WTC11 (cell line): ENCODE results near the gene PTPRN2. TPM values are rescaled to one million over a fixed set of nuclear protein-coding genes. Genes with fewer than 3 reads are reported as not detected.

ENCODE experiments used
- ATAC-seq: fragments of 200-7000 bp; cut with Tn5 transposase; 2 replicates; pipeline ENCODE4 v1.10.0; 2021; ENCODE audit warnings: mild to moderate bottlenecking, moderate library complexity
- CTCF ChIA-PET: fragments of 300-600 bp; sonication (Branson Sonifier 250); formaldehyde crosslinking; loops from one replicate; lab custom pipeline; 2021; ENCODE audit warnings: antibody characterized with exemption; lab: Charles Lee
- POLR2A ChIA-PET: fragments of 350-600 bp; sonication (Branson Sonifier 250); formaldehyde crosslinking; loops from one replicate; lab custom pipeline; 2021; ENCODE audit warnings: antibody characterized with exemption; lab: Charles Lee
- DNase-seq: peaks from one replicate; pipeline ENCODE4 v3.0.0; 2021; ENCODE audit warnings: low spot score
- H3K27ac Mint-ChIP-seq: 2 replicates; pipeline ENCODE4 v1.8.0; 2021; ENCODE audit warnings: mixed read lengths
- H3K27me3 Mint-ChIP-seq: 2 replicates; pipeline ENCODE4 v1.8.0; 2021; ENCODE audit warnings: low read depth, mild to moderate bottlenecking, moderate library complexity, mixed read lengths
- H3K36me3 Mint-ChIP-seq: 2 replicates; pipeline ENCODE4 v1.8.0; 2021; ENCODE audit warnings: mixed read lengths
- H3K4me1 Mint-ChIP-seq: 2 replicates; pipeline ENCODE4 v1.8.0; 2022; ENCODE audit warnings: mixed read lengths
- H3K4me3 Mint-ChIP-seq: 2 replicates; pipeline ENCODE4 v1.8.0; 2021; ENCODE audit warnings: mild to moderate bottlenecking, moderate library complexity, mixed read lengths
- H3K9me3 Mint-ChIP-seq: 2 replicates; pipeline ENCODE4 v1.8.0; 2021; ENCODE audit warnings: mixed read lengths
- AFF4 ChIP-seq: sonication (generic); formaldehyde crosslinking; IDR thresholded peaks from 2 replicates; pipeline ENCODE4 v1.8.1; 2023; ENCODE audit warnings: mild to moderate bottlenecking, missing genetic modification reagents, borderline replicate concordance
- AR ChIP-seq: fragments of 250-450 bp; sonication (Bioruptor Pico); IDR thresholded peaks from 2 replicates; pipeline ENCODE4 v1.9.0; 2021; ENCODE audit warnings: mild to moderate bottlenecking
- ATF1 ChIP-seq: sonication (generic); formaldehyde crosslinking; IDR thresholded peaks from 2 replicates; pipeline ENCODE4 v1.8.1; 2023; ENCODE audit warnings: mild to moderate bottlenecking, moderate library complexity, missing genetic modification reagents
- ATF2 ChIP-seq: sonication (generic); formaldehyde crosslinking; IDR thresholded peaks from 2 replicates; pipeline ENCODE4 v1.8.1; 2022; ENCODE audit warnings: low read depth, missing genetic modification reagents, borderline replicate concordance
- EMX1 ChIP-seq: fragments of 250-450 bp; sonication (Bioruptor Pico); IDR thresholded peaks from 2 replicates; pipeline ENCODE4 v1.8.0; 2021; ENCODE audit warnings: mild to moderate bottlenecking
- FOXJ3 ChIP-seq: sonication (generic); formaldehyde crosslinking; IDR thresholded peaks from 2 replicates; pipeline ENCODE4 v1.9.0; 2021; ENCODE audit warnings: missing genetic modification reagents, mild to moderate bottlenecking, borderline replicate concordance
- MLX ChIP-seq: sonication (generic); formaldehyde crosslinking; IDR thresholded peaks from 2 replicates; pipeline ENCODE4 v1.8.1; 2023; ENCODE audit warnings: mild to moderate bottlenecking, missing genetic modification reagents, moderate library complexity
- NFYB ChIP-seq: sonication (generic); formaldehyde crosslinking; conservative IDR thresholded peaks from 2 replicates; pipeline ENCODE4 v1.8.0; 2022; ENCODE audit warnings: low read depth, missing genetic modification reagents
- NR3C1 ChIP-seq: sonication (generic); formaldehyde crosslinking; conservative IDR thresholded peaks from 2 replicates; pipeline ENCODE4 v1.8.1; 2023; ENCODE audit warnings: low read depth, mild to moderate bottlenecking, missing genetic modification reagents
- PRRX2 ChIP-seq: fragments of 250-450 bp; sonication (Bioruptor Pico); IDR thresholded peaks from 2 replicates; pipeline ENCODE4 v1.8.0; 2021; ENCODE audit warnings: mild to moderate bottlenecking
- SP1 ChIP-seq: sonication (generic); formaldehyde crosslinking; conservative IDR thresholded peaks from 2 replicates; pipeline ENCODE4 v1.8.1; 2022; ENCODE audit warnings: missing genetic modification reagents
- ZBTB21 ChIP-seq: sonication (generic); formaldehyde crosslinking; IDR thresholded peaks from 2 replicates; pipeline ENCODE4 v1.8.1; 2023; ENCODE audit warnings: mild to moderate bottlenecking, missing genetic modification reagents, borderline replicate concordance
- ZNF121 ChIP-seq: sonication (generic); formaldehyde crosslinking; IDR thresholded peaks from 2 replicates; pipeline ENCODE4 v1.8.0; 2023; ENCODE audit warnings: missing genetic modification reagents
- ZNF219 ChIP-seq: sonication (generic); formaldehyde crosslinking; IDR thresholded peaks from 2 replicates; pipeline ENCODE4 v1.8.0; 2023; ENCODE audit warnings: missing genetic modification reagents, mild to moderate bottlenecking, borderline replicate concordance
- ZNF416 ChIP-seq: fragments of 250-450 bp; sonication (Bioruptor Pico); IDR thresholded peaks from 2 replicates; pipeline ENCODE4 v1.9.0; 2021; ENCODE audit warnings: mild to moderate bottlenecking, inconsistent platforms
- ZSCAN18 ChIP-seq: fragments of 250-450 bp; sonication (Bioruptor Pico); IDR thresholded peaks from 2 replicates; pipeline ENCODE4 v2.1.2; 2022; ENCODE audit warnings: mild to moderate bottlenecking, moderate library complexity
- total RNA-seq: library from RNA; stranded (reverse); gene quantifications from 3 replicates; pipeline ENCODE4 v1.2.3, GENCODE V29; 2021
- TF ChIP-seq, protein P1 (sequence below): sonication (generic); formaldehyde crosslinking; IDR thresholded peaks from 2 replicates; pipeline ENCODE4 v1.8.1; 2022; ENCODE audit warnings: mild to moderate bottlenecking, missing genetic modification reagents, moderate library complexity, borderline replicate concordance
- TF ChIP-seq, protein P2 (sequence below): sonication (generic); formaldehyde crosslinking; IDR thresholded peaks from 2 replicates; pipeline ENCODE4 v1.8.0; 2022; ENCODE audit warnings: mild to moderate bottlenecking, missing genetic modification reagents

Gene PTPRN2
- total RNA-seq, 1 experiment from 2014 or later, result 4.7 TPM

DNA sequence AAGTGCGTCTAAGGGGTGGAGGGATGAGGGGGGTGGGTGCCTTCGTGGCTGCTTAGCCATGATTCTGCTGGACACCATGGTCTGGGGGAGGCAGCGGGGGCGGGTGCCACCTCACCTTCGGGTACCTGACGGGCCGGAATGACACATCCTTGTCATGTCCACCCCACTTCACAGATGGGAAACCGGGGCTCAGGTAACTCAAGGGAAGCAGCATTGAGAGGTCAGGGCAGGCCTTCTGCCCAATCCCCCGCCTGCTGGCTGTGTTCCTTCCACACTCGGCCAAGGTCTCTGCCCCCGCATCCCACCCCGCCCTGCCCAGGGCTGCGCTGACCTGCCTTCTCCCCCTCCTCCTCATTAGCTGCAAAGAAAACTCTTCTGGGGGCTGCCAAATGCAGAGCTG, 598.0 kb downstream of the PTPRN2 start (continued):
- TF ChIP-seq EMX1 (CRISPR knock-in tag) (no peak), ATF1 (no peak), ZSCAN18 (CRISPR knock-in tag) (no peak), FOXJ3 (CRISPR knock-in tag) (no peak), AFF4 (CRISPR knock-in tag) (no peak), ZNF121 (CRISPR knock-in tag) (no peak), NR3C1 (CRISPR knock-in tag) (no peak)
- TF ChIP-seq, protein P1, sequence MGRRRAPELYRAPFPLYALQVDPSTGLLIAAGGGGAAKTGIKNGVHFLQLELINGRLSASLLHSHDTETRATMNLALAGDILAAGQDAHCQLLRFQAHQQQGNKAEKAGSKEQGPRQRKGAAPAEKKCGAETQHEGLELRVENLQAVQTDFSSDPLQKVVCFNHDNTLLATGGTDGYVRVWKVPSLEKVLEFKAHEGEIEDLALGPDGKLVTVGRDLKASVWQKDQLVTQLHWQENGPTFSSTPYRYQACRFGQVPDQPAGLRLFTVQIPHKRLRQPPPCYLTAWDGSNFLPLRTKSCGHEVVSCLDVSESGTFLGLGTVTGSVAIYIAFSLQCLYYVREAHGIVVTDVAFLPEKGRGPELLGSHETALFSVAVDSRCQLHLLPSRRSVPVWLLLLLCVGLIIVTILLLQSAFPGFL (CRISPR knock-in tag), result no peak

GRCh38 chr7:157987906-157988305, 599.7 kb downstream of the PTPRN2 start:
- no peaks in the 10 kb centered on the region; the same call in 1 of the 2 replicates for H3K4me1 Mint-ChIP-seq
- no peak for TF ChIP-seq PRRX2
- TF ChIP-seq ZSCAN18 (CRISPR knock-in tag), result no peak
- TF ChIP-seq ATF2 (CRISPR knock-in tag), result no peak
- TF ChIP-seq, protein P2, sequence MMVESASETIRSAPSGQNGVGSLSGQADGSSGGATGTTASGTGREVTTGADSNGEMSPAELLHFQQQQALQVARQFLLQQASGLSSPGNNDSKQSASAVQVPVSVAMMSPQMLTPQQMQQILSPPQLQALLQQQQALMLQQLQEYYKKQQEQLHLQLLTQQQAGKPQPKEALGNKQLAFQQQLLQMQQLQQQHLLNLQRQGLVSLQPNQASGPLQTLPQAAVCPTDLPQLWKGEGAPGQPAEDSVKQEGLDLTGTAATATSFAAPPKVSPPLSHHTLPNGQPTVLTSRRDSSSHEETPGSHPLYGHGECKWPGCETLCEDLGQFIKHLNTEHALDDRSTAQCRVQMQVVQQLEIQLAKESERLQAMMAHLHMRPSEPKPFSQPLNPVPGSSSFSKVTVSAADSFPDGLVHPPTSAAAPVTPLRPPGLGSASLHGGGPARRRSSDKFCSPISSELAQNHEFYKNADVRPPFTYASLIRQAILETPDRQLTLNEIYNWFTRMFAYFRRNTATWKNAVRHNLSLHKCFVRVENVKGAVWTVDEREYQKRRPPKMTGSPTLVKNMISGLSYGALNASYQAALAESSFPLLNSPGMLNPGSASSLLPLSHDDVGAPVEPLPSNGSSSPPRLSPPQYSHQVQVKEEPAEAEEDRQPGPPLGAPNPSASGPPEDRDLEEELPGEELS (CRISPR knock-in tag), result no peak
- H3K4me3 Mint-ChIP-seq, result no peak overlapping the region
- ATAC-seq, result no peak
- peaks cover 22% of the 10 kb centered on the region for H3K36me3 Mint-ChIP-seq
- H3K9me3 Mint-ChIP-seq, result peaks cover 12% of the 10 kb centered on the region
- no peaks in the 10 kb centered on the region for H3K27me3 Mint-ChIP-seq
- ChIA-PET CTCF (no interaction called here), POLR2A (no interaction called here)
- no peak overlapping the region for H3K27ac Mint-ChIP-seq
- no peak for DNase-seq

DNA sequence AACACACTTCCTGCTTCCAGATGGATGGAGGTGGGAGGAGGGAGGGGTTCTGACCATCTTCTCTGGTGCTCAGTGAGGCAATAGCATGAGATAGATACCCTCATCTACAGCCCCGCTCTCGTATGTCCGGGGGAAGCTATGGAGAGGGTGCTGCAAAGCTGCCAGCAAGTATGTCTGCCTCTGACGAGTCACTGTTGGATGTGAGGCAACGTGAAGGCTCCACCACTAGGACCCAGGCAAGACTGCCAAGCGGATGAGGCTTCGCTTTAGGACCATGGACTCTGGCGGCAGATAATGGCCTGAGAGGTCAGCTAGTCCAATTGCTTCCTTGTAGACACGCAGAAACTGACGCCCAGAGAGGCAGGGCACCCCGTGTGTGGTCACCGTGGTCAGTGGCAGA, 601.6 kb downstream of the PTPRN2 start:
- H3K36me3 Mint-ChIP-seq, result peaks cover 20% of the 10 kb centered on the region
- no peak for TF ChIP-seq SP1 (CRISPR knock-in tag)
- no peak for TF ChIP-seq ZNF416 (CRISPR knock-in tag)
- TF ChIP-seq NFYB (CRISPR knock-in tag), result no peak
- TF ChIP-seq ZNF219, result no peak
- no peak for TF ChIP-seq MLX (CRISPR knock-in tag)
- TF ChIP-seq AR (CRISPR knock-in tag), result no peak
- no peak for TF ChIP-seq ZBTB21 (CRISPR knock-in tag)
- no peak for TF ChIP-seq NR3C1 (CRISPR knock-in tag)

More for the DNA sequence above, 601.6 kb downstream of the PTPRN2 start:
- Mint-ChIP-seq H3K9me3 (peaks cover 12% of the 10 kb centered on the region), H3K27me3 (no peaks in the 10 kb centered on the region), H3K4me1 (no peaks in the 10 kb centered on the region; the same call in 1 of the 2 replicates), H3K27ac (no peak overlapping the region), H3K4me3 (no peak overlapping the region)
- ATAC-seq, result no peak
- ChIA-PET POLR2A (no interaction called here), CTCF (no interaction called here)
- no peak for DNase-seq
